Liver (tissue), 3 donors: Measurements from ENCODE around the gene KRTAP5-4.

ENCODE experiments used
- ATF3 ChIP-seq: IDR thresholded peaks from 2 replicates; pipeline ENCODE4 v1.6.1; 2016; ENCODE audit warnings: antibody characterized with exemption
- EGR1 ChIP-seq, 2 donors: IDR thresholded peaks; 2 replicates each; pipeline ENCODE4 v1.6.1; 2016 to 2018; ENCODE audit warnings: antibody characterized with exemption in 2 of 2, low read depth in 2 of 2
- HNF4G ChIP-seq: IDR thresholded peaks from 2 replicates; pipeline ENCODE4 v1.6.1; 2016; ENCODE audit warnings: antibody characterized with exemption
- JUND ChIP-seq, 2 donors: IDR thresholded peaks; 2 replicates each; pipeline ENCODE4 v1.6.1; 2016; ENCODE audit warnings: antibody characterized with exemption in 2 of 2
- MAX ChIP-seq: IDR thresholded peaks from 2 replicates; pipeline ENCODE4 v1.6.1; 2016; ENCODE audit warnings: antibody characterized with exemption
- RAD21 ChIP-seq, 2 donors: IDR thresholded peaks; 2 replicates each; pipeline ENCODE4 v1.6.1; 2016; ENCODE audit warnings: antibody characterized with exemption in 2 of 2, mild to moderate bottlenecking in 2 of 2
- REST ChIP-seq: IDR thresholded peaks from 2 replicates; pipeline ENCODE4 v1.6.1; 2016; ENCODE audit warnings: antibody characterized with exemption, mild to moderate bottlenecking
- RXRA ChIP-seq, 2 donors: IDR thresholded peaks; 2 replicates each; pipeline ENCODE4 v1.6.1; 2017 to 2018; ENCODE audit warnings: antibody characterized with exemption in 2 of 2, mild to moderate bottlenecking in 1 of 2
- SP1 ChIP-seq: IDR thresholded peaks from 2 replicates; pipeline ENCODE4 v1.6.1; 2018; ENCODE audit warnings: antibody characterized with exemption, mild to moderate bottlenecking
- TAF1 ChIP-seq: conservative IDR thresholded peaks from 2 replicates; pipeline ENCODE4 v1.6.1; 2016; ENCODE audit warnings: antibody characterized with exemption, mild to moderate bottlenecking
- TF ChIP-seq, protein P1 (sequence below): fragments of 150-350 bp; IDR thresholded peaks from 2 replicates; pipeline ENCODE4 v1.5.1; 2017; ENCODE audit warnings: improper control_type of control experiment, low read depth, low read length; ENCODE audit not compliant: missing input control
- donor health status: healthy.
- donor health status: healthy.

DNA sequence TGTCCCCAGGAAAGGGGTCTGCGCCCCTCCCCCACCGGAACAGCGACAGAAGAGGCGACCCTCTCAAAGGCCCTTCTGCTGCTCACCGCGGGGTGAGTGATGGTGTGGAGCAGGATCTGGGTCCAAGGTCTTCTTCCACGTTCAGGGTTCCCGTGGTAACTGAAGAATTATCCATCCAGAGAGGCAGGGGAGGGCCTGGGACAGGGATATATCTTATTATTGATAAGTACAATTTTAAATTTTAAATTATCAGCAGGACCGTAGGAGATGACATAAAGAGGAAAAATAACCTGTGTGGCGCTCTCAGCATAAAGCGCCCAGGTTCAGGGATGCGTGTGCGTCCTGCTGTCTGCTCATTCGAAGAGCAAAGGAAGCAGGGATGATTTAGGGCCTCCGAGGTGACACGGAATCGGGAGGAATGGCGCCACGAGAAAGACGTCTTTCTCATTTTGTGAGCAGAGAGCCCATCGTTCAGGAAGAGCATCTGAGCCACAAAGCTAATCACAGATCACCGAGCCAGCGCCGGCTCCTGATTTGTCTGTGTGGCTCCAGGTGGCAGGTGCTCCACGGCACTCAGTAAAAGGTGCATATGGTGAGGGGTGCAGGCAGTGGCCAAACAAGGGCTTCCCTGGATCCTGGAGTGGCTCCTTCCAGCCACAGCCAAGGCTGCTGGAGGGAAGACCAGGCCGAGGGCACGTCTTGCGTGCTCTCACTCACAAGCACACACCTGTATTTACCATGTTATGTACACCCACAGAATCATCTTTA lies 26.9 kb upstream of the KRTAP5-4 start:
- TF ChIP-seq, protein P1, sequence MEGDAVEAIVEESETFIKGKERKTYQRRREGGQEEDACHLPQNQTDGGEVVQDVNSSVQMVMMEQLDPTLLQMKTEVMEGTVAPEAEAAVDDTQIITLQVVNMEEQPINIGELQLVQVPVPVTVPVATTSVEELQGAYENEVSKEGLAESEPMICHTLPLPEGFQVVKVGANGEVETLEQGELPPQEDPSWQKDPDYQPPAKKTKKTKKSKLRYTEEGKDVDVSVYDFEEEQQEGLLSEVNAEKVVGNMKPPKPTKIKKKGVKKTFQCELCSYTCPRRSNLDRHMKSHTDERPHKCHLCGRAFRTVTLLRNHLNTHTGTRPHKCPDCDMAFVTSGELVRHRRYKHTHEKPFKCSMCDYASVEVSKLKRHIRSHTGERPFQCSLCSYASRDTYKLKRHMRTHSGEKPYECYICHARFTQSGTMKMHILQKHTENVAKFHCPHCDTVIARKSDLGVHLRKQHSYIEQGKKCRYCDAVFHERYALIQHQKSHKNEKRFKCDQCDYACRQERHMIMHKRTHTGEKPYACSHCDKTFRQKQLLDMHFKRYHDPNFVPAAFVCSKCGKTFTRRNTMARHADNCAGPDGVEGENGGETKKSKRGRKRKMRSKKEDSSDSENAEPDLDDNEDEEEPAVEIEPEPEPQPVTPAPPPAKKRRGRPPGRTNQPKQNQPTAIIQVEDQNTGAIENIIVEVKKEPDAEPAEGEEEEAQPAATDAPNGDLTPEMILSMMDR = no peak
- TF ChIP-seq RAD21 (IDR thresholded peaks at IDR 0.05) = no peak
- TF ChIP-seq ATF3 = no peak
- no peak for TF ChIP-seq JUND (IDR thresholded peaks at IDR 0.05)
- no peak for TF ChIP-seq EGR1 (IDR thresholded peaks at IDR 0.05; ENCODE audit: low read depth in 2 of 2)
- no peak for TF ChIP-seq TAF1
- no peak for TF ChIP-seq MAX
- TF ChIP-seq SP1 = no peak
- TF ChIP-seq RXRA (IDR thresholded peaks at IDR 0.05) = no peak
- no peak for TF ChIP-seq REST
- TF ChIP-seq HNF4G = no peak
